GM23338 (cell line): Measurements from ENCODE around the gene CLCN6.

Source experiments
- EZH2 ChIP-seq: fragments of 200-600 bp; sonication (generic); IDR thresholded peaks from one replicate; pipeline ENCODE4 v1.8.0; 2017; ENCODE audit warnings: antibody characterized with exemption, mild to moderate bottlenecking, low read depth; ENCODE audit not compliant: unreplicated experiment
- POLR2AphosphoS5 ChIP-seq: IDR thresholded peaks from 2 replicates; pipeline ENCODE4 v1.6.1; 2016; ENCODE audit warnings: antibody characterized with exemption, low read depth
- TF ChIP-seq, protein P1 (sequence below), 2 experiments: fragments of 200-600 bp in 1 of 2; sonication (generic) in 1 of 2; conservative IDR thresholded peaks; 2 replicates each; pipeline versions ENCODE4 v1.5.1 to v1.6.1; 2016 to 2017; ENCODE audit warnings: antibody characterized with exemption in 2 of 2, low read depth in 2 of 2, mild to moderate bottlenecking in 2 of 2, moderate library complexity in 1 of 2

DNA sequence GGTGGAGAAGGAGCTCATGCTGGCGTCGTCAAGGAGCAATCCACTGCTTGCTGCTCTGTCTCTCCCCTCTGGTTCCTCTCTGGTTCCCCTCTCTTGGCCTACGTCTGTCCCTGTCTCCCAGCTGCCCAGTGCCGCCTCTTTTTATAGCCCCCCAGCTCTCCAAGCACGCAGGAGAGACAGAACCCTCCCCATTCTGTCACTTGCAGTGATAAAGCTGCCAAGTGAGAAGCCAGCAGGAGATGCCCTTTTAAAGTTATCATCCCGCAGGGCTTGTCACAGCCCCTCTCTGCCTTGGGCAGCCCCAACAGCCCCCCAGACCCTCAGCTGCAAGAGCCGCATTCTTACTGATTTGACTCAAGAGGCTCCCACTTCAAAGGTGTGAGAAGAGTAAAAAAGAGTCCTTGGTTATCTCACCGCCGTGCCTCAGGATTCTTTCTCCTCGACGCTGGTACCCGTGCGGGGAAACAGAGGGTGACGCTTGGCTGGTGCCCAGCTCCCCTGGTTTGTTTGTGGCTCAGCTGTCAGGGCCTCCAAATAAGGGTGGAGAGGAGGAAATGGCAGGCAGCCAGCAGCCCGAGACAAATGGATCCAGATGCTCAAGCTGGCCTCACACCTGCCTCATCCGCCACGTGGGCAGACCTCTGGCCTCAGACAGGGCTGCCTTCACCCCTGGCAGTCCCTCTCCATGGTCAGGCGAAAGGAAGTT, 41.8 kb downstream of the CLCN6 start, which contains the start of gene NPPA:
- TF ChIP-seq, protein P1, sequence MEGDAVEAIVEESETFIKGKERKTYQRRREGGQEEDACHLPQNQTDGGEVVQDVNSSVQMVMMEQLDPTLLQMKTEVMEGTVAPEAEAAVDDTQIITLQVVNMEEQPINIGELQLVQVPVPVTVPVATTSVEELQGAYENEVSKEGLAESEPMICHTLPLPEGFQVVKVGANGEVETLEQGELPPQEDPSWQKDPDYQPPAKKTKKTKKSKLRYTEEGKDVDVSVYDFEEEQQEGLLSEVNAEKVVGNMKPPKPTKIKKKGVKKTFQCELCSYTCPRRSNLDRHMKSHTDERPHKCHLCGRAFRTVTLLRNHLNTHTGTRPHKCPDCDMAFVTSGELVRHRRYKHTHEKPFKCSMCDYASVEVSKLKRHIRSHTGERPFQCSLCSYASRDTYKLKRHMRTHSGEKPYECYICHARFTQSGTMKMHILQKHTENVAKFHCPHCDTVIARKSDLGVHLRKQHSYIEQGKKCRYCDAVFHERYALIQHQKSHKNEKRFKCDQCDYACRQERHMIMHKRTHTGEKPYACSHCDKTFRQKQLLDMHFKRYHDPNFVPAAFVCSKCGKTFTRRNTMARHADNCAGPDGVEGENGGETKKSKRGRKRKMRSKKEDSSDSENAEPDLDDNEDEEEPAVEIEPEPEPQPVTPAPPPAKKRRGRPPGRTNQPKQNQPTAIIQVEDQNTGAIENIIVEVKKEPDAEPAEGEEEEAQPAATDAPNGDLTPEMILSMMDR (conservative IDR thresholded peaks at IDR 0.05; ENCODE audit: low read depth in 2 of 2): no peak
- no peak for TF ChIP-seq POLR2AphosphoS5
- TF ChIP-seq EZH2: no peak
